Stimulated activated CD4-positive, alpha-beta T cell treated with anti-CD3 and anti-CD28 coated beads, Interleukin-1b, Interleukin-23, amount 100 ng/mL, for 48 hours (primary cell): ENCODE measurements around the gene NRF1.
"Not testable (repeated sequence)": the region's sequence is repeated elsewhere in the genome, so short reads cannot be mapped to it uniquely, and the experiment has no call there.

ENCODE experiments used
- DNase-seq: peaks from one replicate; pipeline ENCODE4 v3.0.0-alpha.2; 2020

Gene NRF1

DNA sequence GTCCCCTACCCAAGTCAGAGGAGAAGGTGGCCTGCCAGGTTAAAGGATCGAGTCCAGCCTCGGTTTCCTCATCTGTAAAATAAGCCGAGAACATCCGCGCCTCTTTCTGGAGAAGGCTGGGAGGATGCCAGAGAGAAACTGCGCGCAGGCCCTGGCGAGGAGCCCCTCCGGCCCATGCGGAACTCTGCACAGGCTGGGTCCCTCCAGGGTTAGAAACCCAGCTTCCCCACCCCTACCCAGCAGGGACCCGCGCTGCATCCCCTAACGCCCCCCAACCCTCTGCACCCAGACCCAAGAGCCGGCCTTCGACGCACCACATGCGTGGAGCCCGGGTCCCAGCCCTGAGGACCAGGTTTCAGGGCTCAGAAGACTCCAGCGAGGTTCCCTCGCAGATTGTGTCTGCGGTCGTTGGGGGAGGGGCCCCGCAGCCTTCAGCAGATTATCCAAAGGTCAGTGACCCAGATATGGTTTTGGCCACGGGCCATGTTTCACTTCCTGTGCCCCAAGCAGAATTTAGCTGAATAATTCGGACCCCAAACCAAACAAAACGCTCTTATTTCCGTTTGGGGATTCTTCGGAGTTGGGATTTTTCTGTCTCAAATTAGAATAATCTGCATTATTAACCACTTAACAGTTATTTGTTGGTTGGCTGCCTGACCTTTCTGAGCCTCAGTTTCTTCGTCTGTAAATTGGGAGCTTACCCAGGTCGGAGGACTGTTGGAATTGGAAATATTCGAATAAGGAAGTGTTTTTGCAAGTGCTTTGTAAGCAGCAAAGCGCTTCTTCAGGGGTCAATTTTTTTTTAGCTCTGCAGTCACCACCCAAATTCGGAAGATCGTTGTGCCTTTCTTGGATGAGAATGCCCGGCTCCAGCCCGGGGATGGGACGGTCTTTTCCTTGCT is 173.5 kb downstream of the NRF1 start:
- no peak for DNase-seq

GRCh38 chr7:129785685-129786514 is 174.4 kb downstream of the NRF1 start:
- DNase-seq: no peak

DNA sequence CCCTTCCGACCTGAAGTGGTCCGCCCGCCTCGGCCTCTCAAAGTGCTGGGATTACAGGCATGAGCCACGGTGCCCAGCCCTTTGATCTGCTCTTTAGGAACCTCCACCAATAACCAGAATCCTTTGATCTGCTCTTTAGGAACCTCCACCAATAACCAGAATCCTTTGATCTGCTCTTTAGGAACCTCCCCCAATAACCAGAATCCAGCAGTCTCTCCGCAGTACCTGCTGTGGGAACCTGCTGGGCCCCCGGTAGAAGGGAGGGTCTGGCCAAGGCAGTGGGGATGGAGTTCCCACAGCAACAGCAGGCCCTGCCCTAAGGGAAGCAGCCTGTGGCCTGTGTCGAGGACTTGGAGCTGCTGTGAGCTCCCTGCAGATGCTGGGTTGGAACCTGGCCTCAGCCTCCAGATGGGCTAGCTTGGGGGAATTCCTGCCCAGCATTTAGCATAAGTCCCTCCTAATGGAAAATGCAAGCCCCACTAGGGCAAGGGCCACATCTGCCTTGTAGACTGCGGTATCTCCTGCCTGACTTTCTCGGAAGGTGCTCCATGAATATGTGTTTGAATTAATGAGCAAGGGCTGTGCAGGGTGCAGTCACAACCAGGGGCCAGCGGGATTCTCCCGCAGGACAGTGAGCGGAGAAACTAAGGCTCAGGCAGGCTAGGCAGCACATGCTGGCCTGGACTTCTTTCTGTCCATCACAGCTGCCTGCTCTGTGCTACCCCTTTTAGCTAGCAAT is 175.5 kb downstream of the NRF1 start:
- DNase-seq: no peak

- DNase-seq: no peak
These were observed 177.5 kb downstream of the NRF1 start for GRCh38 chr7:129789000-129789399.

- no peak for DNase-seq
These were observed 178.1 kb downstream of the NRF1 start for GRCh38 chr7:129789652-129790051.

- DNase-seq: no peak
These were observed 178.6 kb downstream of the NRF1 start for GRCh38 chr7:129790136-129790535.

GRCh38 chr7:129792721-129793120 is 181.2 kb downstream of the NRF1 start:
- no peak for DNase-seq

DNA sequence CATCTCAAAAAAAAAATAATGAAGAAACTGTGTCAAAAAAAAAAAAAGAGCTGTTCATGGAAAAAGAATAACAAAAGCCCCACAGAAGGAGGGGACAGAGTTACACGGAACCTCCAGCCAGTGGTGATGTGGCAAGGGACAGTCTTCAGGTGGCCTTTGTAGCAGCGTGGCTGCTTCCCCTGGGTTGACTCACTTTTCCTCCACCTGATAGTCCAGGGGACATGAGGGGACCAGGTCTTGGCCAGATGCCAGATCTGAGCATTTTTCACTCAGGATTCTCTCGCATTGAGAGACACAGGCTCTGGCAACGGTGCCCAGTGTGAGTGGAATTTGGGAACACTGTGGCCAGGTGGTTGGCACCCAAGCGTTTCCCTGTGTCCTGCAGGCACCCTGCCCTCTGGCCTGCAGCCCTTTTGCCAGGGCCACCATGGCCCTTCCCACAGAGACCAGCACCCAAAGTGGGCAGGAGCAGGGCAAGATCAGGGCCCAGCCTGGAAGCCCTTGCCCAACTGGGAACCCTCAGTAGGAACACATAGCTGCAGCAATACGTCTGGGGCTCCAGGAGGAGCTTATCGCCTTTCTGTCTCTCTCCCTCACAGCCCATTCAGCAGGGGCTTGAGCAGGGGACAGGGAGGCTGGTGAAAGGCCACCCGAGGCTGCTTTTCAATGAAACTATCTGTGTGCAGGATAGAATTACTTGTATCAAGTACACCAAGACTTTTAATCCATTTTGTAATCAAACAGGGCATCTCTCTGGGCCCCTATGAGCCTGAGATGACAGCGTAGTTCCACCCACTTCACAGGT is 182.2 kb downstream of the NRF1 start:
- no peak for DNase-seq

DNA sequence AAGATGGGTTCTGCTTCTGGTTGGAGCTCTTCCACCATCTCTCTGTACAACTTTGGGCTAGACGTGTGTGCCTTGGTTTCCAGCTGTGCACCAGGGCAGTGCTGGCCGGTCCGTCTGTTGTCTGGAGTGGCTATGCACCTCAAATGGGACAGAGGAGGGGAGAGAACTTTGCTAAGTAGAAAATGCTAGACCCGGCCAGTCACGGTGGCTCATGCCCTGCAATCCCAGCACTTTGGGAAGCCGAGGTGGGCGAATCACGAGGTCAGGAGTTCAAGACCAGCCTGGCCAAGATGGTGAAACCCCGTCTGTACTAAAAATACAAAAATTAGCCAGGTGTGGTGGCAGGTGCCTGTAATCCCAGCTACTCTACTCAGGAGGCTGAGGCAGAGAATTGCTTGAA is 182.9 kb downstream of the NRF1 start:
- not testable (repeated sequence) for DNase-seq

DNA sequence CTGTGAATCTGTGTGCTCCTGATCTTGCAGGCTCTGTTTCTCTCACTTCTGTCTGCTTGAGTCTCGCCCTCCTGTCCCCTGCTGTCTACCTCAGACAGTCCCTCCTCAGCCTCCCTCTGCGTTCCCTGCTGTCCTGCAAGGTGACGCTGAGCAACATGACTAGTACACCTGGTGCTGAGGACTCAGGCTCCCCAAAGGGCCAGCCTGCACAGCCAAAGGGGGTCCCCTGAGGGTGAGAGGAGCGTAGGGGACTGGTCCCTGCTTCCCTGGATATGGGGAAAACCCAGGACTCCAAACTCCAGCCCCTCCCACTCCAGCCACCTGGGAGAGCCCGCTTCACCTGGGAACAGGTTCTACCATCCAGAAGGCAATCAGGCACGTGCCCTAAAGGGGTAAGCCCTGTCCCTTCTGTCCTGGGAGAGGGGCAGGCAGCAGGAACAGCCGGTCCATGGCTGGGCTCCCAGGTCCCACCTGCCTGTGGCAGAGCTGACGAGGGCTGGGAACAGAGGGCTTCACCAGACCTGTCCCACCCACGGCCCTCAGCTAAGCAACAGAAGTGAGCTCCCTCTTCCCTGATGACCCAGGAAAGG is 184.8 kb downstream of the NRF1 start:
- DNase-seq: no peak

DNA sequence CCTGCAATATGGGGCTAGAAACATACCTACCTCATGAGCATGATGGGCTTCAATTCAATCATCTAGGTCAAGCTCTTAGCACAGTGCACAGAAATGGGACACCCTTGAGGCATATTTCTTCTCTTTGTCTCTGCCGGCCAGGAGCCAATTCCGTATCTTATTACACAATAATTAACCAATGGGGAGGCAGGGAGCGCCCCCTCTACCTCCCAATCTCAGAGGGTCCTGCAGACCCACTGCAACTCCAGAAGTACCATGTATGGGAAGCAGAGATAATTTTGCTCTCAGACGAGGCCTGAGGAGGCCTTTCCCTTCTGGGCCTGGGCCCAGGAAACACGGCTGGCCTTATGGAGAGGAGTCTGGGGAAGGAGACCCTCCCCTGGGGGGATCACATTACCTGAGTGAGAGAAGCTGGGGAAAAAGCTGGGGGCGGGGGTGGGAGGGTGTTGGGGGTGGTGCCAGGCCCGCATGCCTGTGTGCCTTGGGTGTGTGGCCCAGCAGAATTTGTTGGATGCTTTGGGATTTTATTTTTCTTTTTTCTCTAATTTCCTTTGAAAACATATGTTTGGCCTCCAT is 185.8 kb downstream of the NRF1 start:
- DNase-seq: no peak

GRCh38 chr7:129798616-129799349 is 187.3 kb downstream of the NRF1 start:
- DNase-seq: no peak

DNA sequence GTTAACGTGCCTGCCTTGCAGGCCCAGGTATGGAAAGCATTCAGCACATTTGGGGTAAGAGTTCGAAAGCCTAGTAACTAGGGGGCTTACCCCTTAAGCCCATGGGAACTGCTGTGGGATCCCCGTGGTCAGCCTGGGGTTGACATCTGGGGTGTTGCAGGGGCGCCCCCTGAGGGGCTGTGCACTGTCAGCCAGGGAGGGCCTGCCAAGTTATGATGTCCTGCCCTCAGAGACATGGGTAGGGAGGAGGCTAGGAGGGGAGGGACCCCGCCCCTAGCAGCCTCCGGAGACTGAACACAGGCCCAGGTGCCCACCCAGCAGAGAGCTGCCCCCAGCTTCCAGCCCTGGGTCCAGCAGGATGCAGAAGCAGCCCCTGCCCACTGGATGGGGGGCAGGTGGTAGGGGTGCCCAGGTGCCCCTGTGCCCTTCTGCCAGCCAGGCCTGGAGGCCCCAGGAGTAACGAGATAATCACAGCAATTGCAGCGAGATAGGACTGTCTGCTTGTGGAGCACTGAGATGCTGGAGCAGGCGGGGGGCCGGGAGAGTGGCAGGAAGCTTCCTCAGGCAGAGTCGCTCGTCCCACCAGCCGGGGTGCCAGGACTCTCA is 187.9 kb downstream of the NRF1 start:
- no peak for DNase-seq

DNA sequence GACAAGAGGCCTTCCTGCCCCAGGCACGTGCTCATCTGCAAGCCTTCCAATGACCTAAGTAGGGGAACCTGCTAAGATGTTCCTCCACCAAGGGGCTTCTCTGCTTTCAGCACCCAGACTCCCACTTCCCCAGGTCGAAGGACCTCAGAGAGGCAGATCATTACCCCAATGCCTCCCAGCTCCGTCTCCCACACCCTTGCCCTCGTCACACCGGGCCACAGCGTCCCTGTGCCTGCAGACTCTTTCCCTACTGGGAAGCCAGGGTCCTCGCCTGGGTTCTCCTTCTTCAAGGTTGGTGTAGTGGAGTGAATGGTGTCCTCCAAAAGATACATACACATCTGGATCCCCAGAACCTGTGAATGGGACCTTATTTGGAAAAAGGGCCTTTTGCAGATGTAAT is 189.4 kb downstream of the NRF1 start:
- no peak for DNase-seq

DNA sequence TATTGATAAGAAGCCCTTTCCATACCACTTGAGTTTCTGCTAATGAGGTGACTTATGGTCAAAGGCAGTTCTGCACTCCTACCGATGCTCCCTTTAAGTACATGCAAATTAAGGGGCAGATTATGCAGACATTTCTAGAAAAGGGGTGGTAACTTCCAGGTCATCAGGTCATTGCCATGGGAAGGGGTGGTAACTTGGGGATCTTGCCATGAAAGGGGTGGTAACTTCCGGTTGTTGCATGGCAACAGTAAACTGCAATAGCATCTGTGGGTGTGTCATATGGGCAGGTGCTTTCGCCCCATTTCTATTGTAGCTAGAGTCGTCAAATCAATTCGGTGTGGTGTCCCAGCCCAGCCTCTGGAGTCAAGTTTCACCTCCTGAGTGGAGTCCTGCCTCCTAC is 190.4 kb downstream of the NRF1 start:
- no peak for DNase-seq

DNA sequence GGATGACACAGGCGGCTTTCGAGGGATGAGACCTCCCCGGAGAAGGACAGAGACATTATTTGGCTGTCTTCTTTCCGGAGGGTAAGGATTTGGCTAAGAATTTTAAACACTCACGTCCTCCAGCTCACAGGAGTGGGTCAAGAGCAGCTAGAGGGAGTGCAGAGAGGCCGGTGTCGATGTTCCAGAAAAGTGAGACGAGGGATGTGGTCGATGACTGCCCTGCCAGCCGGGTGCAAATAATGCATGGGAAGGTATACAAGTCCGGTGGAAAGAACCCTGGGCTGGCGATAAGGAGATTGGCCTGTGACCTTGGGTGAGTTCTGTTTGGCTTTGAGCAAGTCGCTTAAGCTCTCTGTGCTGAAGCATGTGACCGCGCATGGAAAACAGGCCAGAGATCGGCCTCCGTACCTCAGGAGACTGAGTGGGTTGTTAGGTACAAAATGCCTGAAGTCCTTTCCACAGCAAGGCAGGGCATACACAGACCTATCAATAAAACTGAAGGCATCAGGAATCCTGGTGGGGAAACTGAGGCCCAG is 192.1 kb downstream of the NRF1 start:
- no peak for DNase-seq

GRCh38 chr7:129804111-129804889 is 192.8 kb downstream of the NRF1 start:
- no peak for DNase-seq

- DNase-seq: no peak
These were observed 193.6 kb downstream of the NRF1 start for GRCh38 chr7:129804890-129805719.
